HepG2 (cell line): ENCODE measurements around the gene PHOSPHO2. TPM values are rescaled to one million over a fixed set of nuclear protein-coding genes. Genes with fewer than 3 reads are reported as not detected.
"Not testable (repeated sequence)": the region's sequence is repeated elsewhere in the genome, so short reads cannot be mapped to it uniquely, and the experiment has no call there.

ENCODE experiments used
- ATAC-seq: fragments of 200-7000 bp; cut with Tn5 transposase; 3 replicates; pipeline ENCODE4 v1.9.1; 2020; ENCODE audit warnings: mild to moderate bottlenecking, moderate library complexity
- BruUV-seq: library from RNA; stranded (reverse); fragments of 400-500 nt; replicated peaks from 2 replicates; lab custom pipeline; 2021; lab: Mats Ljungman, UMichigan
- CTCF ChIA-PET: fragments of 300-600 bp; formaldehyde crosslinking; extraction: SDS; loops from one replicate; lab custom pipeline; 2021; ENCODE audit warnings: low total read pairs, inconsistent platforms, low intra/inter-chr PET ratio; lab: Yijun Ruan, JAX
- POLR2A ChIA-PET: fragments of 350-600 bp; sonication (Branson Sonifier 250); formaldehyde crosslinking; loops from one replicate; lab custom pipeline; 2020; ENCODE audit warnings: antibody characterized with exemption, inconsistent platforms; lab: Yijun Ruan, JAX
- DNase-seq: peaks from one replicate; pipeline ENCODE4 v3.0.0-alpha.2; 2015; ENCODE audit warnings: low spot score
- FAIRE-seq: peaks from 3 replicates; lab custom pipeline; 2011; peaks lifted over from hg19 to GRCh38; lab: Jason Lieb, UNC
- H2AFZ ChIP-seq: one replicate; pipeline ENCODE4 v1.6.1; 2011; ENCODE audit warnings: low read length, inconsistent platforms
- H3K27ac ChIP-seq: fragments of 300-600 bp; 3 replicates; pipeline ENCODE4 v1.8.0; 2011; ENCODE audit warnings: mixed run types, mild to moderate bottlenecking, mixed read lengths, low read length, inconsistent platforms; ENCODE audit not compliant: insufficient read depth; ENCODE audit errors: extremely low read length
- H3K27me3 ChIP-seq, 2 experiments: fragments of 200-600 bp in 1 of 2; 2 replicates in 1 of 2; 3 replicates in 1 of 2; pipeline versions ENCODE4 v1.6.0 to v1.8.0; 2011; ENCODE audit warnings: low read length in 2 of 2, mild to moderate bottlenecking in 2 of 2, moderate library complexity in 2 of 2, inconsistent platforms in 1 of 2; ENCODE audit not compliant: insufficient read depth in 2 of 2, control insufficient read depth in 1 of 2
- H3K36me3 ChIP-seq, 2 experiments: fragments of 200-600 bp in 1 of 2; replicated peaks in 1 of 2; 2 replicates in 1 of 2; 3 replicates in 1 of 2; pipeline versions ENCODE4 v1.5.1 to v1.8.0; 2011; ENCODE audit warnings: low read length in 2 of 2, inconsistent platforms in 1 of 2; ENCODE audit not compliant: insufficient read depth in 2 of 2, control insufficient read depth in 1 of 2
- H3K4me1 ChIP-seq: 2 replicates; pipeline ENCODE4 v1.5.1; 2012; ENCODE audit warnings: low read length, inconsistent platforms; ENCODE audit not compliant: insufficient read depth
- H3K4me2 ChIP-seq: 2 replicates; pipeline ENCODE4 v1.6.0; 2011; ENCODE audit warnings: low read depth, low read length, inconsistent platforms
- H3K4me3 ChIP-seq, 3 experiments: fragments of 200-600 bp in 1 of 3; sonication (generic), shearing (Covaris generic) in 1 of 3; replicated peaks in 1 of 3; 2 replicates each; pipeline ENCODE4 v1.5.1; 2011 to 2016; ENCODE audit warnings: low read length in 3 of 3, inconsistent platforms in 2 of 3, low read depth in 2 of 3, mild to moderate bottlenecking in 2 of 3, control low read depth in 1 of 3, mixed read lengths in 1 of 3; ENCODE audit not compliant: insufficient read depth in 1 of 3
- H3K79me2 ChIP-seq: one replicate; pipeline ENCODE4 v1.6.1; 2011; ENCODE audit warnings: low read length, inconsistent platforms; ENCODE audit not compliant: insufficient read depth
- H3K9ac ChIP-seq: 2 replicates; pipeline ENCODE4 v1.6.0; 2011; ENCODE audit warnings: mild to moderate bottlenecking, low read depth, low read length, inconsistent platforms; ENCODE audit not compliant: insufficient read depth
- H3K9me3 ChIP-seq: 2 replicates; pipeline ENCODE4 v1.5.1; 2012; ENCODE audit warnings: mild to moderate bottlenecking, low read length
- H4K20me1 ChIP-seq: 2 replicates; pipeline ENCODE4 v1.6.0; 2011; ENCODE audit warnings: inconsistent platforms, mild to moderate bottlenecking, low read length, moderate library complexity; ENCODE audit not compliant: insufficient read depth
- E2F5 ChIP-seq: sonication (generic); formaldehyde crosslinking; conservative IDR thresholded peaks from 2 replicates; pipeline ENCODE4 v1.4.0; 2020; ENCODE audit warnings: missing genetic modification reagents
- KMT2B ChIP-seq: IDR thresholded peaks from 2 replicates; pipeline ENCODE4 v1.6.1; 2016; ENCODE audit warnings: missing genetic modification reagents, missing compliant biosample characterization
- REPIN1 ChIP-seq: sonication (generic); formaldehyde crosslinking; IDR thresholded peaks from 2 replicates; pipeline ENCODE4 v1.8.0; 2022; ENCODE audit warnings: missing genetic modification reagents, low read depth, mild to moderate bottlenecking, borderline replicate concordance
- ZBTB2 ChIP-seq: sonication (generic); formaldehyde crosslinking; IDR thresholded peaks from 2 replicates; pipeline ENCODE4 v1.8.0; 2022; ENCODE audit warnings: low read depth, missing genetic modification reagents
- ZFP36L1 ChIP-seq: sonication (generic); formaldehyde crosslinking; IDR thresholded peaks from 2 replicates; pipeline ENCODE4 v1.8.0; 2022; ENCODE audit warnings: mild to moderate bottlenecking, missing genetic modification reagents, moderate library complexity
- ZHX2 ChIP-seq, 2 experiments: sonication (generic) in 1 of 2; formaldehyde crosslinking in 1 of 2; IDR thresholded peaks; 2 replicates each; pipeline versions ENCODE4 v1.6.1 to v1.9.0; 2014 to 2022; ENCODE audit warnings: antibody characterized with exemption in 1 of 2, borderline replicate concordance in 1 of 2, inconsistent platforms in 1 of 2, low read depth in 1 of 2, missing genetic modification reagents in 1 of 2
- ZMYM3 ChIP-seq: sonication (generic); formaldehyde crosslinking; IDR thresholded peaks from 2 replicates; pipeline ENCODE4 v1.5.1; 2020; ENCODE audit warnings: mild to moderate bottlenecking, missing genetic modification reagents
- ZNF589 ChIP-seq: sonication (generic); formaldehyde crosslinking; conservative IDR thresholded peaks from 2 replicates; pipeline ENCODE4 v1.8.0; 2022; ENCODE audit warnings: mild to moderate bottlenecking, moderate library complexity, missing genetic modification reagents
- WGBS: methylation state at CpG from one replicate; pipeline ENCODE4 v1.1.6; 2017; ENCODE audit warnings: low lambda C conversion rate; 5-methylcytosine and 5-hydroxymethylcytosine counted together
- in situ Hi-C: cut with HindIII; loops from 2 replicates; pipeline ENCODE4 v1.10.0; 2017; ENCODE audit warnings: low pct_unique_long_range_greater_than_20kb; ENCODE audit not compliant: extremely low pct_ligation_motif_present
- intact Hi-C: fragments of 100-400 bp; cut with micrococcal nuclease; formaldehyde crosslinking; loops from one replicate; pipeline ENCODE4 v1.10.0; 2022; ENCODE audit not compliant: unreplicated experiment
- polyA plus RNA-seq, 8 experiments: library from polyadenylated mRNA; depleted of rRNA in 3 of 8; stranded (reverse) in 7 of 8; unstranded in 1 of 8; fragments of >200 nt; fragmentation: Illumina TruSeq in 4 of 8; extraction: Trizol in 4 of 8; gene quantifications; 2 replicates each; pipeline versions ENCODE4 v1.2.1 to v1.2.3, GENCODE V29; 2011 to 2016; ENCODE audit warnings: low read depth in 4 of 8, missing spikeins in 1 of 8, mixed read lengths in 1 of 8; ENCODE audit not compliant: insufficient read depth in 1 of 8
- total RNA-seq, 5 experiments: library from RNA; depleted of rRNA; stranded (reverse); fragments of >200 nt; fragmentation: Illumina TruSeq; extraction: Trizol; gene quantifications; 2 replicates each; pipeline ENCODE4 v1.2.3, GENCODE V29; 2016; ENCODE audit warnings: low read depth in 1 of 5

The PHOSPHO2 gene
- total and polyA plus RNA-seq, 2 of the 13 experiments (the other 11 are each of a cell fraction or from before 2014, with no cell fraction given) = 6.1 to 11.4 TPM

GRCh38 chr2:169684135-169684565, 10.1 kb upstream of the PHOSPHO2 start (continued):
- TF ChIP-seq ZHX2 (IDR thresholded peaks at IDR 0.05; ENCODE audit: low read depth) (no peak), ZHX2 (CRISPR knock-in tag; IDR thresholded peaks at IDR 0.05; ENCODE audit: borderline replicate concordance) (no peak), E2F5 (no peak)

- in situ Hi-C loops, H3K79me2 ChIP-seq, BruUV-seq: not testable (repeated sequence)
Observed at GRCh38 chr2:169684712-169685111, 9.6 kb upstream of the PHOSPHO2 start.

More at GRCh38 chr2:169684712-169685111, 9.6 kb upstream of the PHOSPHO2 start:
- ATAC-seq, H3K9me3 ChIP-seq, H4K20me1 ChIP-seq, H3K27me3 ChIP-seq, CTCF ChIA-PET, DNase-seq, FAIRE-seq, H3K4me3 ChIP-seq, H3K36me3 ChIP-seq, H2AFZ ChIP-seq, H3K9ac ChIP-seq: not testable (repeated sequence)
- TF ChIP-seq ZBTB2 = 0 out of 2 replicates have a peak, but pooled peaks have one; percentile 26
- 0 out of 2 replicates have a peak, but pooled peaks have one; percentile 15 for TF ChIP-seq REPIN1 (CRISPR knock-in tag)
- TF ChIP-seq ZNF589 (CRISPR knock-in tag) = 0 out of 2 replicates have a peak, but pooled peaks have one; percentile 45
- TF ChIP-seq ZMYM3 (CRISPR knock-in tag) = peak; percentile 40; the same call in 1 of the 2 replicates
- peak; percentile 29; the same call in 1 of the 2 replicates for TF ChIP-seq KMT2B
- 0 out of 2 replicates have a peak, but pooled peaks have one; percentile 50 for TF ChIP-seq ZFP36L1 (CRISPR knock-in tag)
- intact Hi-C loops = loop anchor here (5.0 kb wide), 1 partner anchor 112 kb away; the partner anchor contains the start of gene FASTKD1
- 100% methylated on average over 2 of the region's 2 CpGs for WGBS
- Histone ChIP-seq H3K4me2 (0 out of 2 replicates have a peak overlapping the region, but pooled peaks have one; percentile 64), H3K4me1 (peaks cover 38% of the 10 kb centered on the region), H3K27ac (peak overlapping the region; percentile 92)
- POLR2A ChIA-PET = interaction anchor here (1.7 to 3.1 kb wide), 5 partner anchors 9 to 143 kb away, joined by 9 to 32 read pairs (median 13); partner anchors contain the start of genes CFAP210, KLHL23, PHOSPHO2 and UBR3
